HCEC 1CT (cell line): ENCODE results near the gene CDH23.

ENCODE experiments used
- DNase-seq: peaks from one replicate; pipeline ENCODE4 v3.0.0-alpha.2; 2017

The CDH23 gene

DNA sequence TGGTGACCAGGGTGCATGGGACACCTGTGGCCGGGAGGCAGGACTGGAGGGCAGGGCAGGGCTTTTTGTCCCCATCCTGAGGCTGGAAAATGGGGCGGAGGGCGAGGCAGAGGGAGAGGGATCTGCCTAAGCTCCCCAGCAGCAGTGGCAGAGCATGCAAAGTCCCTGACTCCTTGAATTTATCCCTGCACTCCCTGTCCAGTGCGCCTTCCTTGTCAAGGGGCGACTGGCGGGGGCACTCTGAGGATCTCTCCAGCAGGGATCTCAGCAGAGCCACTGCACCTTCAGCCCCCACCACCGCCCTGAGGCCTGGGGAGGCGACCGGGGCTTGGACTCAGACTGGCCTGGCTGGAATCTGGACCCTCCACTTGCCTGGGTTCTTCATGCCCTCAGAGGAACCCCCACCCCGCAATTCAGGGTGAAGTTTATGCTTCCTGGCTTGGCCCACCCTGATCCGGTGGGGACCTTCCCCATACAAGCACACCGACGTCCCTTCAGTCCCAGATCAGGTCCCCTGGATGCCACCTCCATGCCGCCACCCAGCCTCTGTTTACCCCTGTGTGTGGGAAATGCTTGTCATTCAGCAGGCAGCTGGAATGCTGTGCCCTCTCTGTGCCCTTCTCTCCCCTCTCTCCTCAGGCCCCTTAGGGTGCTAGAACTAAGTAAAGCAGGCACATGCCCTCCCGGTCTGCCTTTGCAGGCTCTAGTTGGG, 46.3 kb downstream of the CDH23 start:
- DNase-seq = no peak

DNA sequence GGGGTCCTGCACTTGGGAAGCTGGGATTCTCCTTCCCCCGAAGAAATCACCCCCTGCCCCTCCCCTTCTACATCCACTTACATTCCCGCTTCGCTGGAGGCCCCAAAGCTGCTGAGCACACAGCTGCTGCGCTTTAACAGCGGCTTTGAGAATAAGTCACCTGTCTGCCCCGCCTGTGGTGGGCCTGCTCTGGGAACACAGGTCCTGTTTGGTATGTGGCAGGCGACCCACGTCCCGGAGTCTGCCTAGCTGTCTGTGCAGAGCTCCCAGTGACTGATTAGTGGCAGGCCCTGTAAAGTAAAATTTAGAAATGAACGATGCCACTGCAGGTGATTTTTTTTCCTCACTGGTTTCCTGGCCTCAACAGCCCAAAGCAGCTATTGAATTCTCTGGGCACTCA, 47.0 kb downstream of the CDH23 start:
- no peak for DNase-seq

DNA sequence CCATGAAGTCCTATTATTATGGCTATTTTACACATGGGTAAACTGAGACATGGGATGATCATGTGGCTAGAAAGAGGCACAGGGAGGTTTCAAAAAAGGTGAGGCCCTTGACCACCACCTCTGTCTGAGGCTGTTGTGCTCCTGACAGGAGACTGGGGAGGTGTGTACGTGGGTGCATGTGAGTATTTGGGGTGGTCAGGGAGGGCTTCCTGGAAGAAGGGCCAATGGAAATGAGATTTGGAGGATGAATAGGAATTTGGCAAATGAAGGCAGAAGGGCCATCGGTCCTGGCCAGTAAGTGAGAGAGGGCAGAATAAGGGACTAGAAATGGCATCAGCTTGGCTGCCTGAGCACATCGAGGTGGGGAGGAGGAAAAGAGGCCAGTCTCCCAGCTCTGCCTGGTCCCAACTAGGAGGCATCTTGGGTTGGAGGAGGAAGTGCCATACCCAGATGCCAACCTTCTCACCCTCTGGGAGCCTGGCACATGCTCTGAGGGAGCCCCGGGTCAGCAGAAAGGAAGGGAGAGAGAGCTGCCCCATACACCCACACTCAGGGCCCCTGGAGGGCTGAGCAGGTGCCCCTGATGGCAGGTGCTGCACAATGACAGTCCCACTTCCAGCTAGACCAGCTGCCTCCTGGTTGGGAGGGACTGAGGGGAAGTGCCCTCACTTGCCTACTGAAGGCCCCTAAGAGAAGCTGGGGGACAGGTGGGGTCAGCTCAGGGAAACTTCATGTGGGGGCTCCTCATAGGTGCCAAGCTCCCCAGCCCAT, 47.7 kb downstream of the CDH23 start:
- no peak for DNase-seq

DNA sequence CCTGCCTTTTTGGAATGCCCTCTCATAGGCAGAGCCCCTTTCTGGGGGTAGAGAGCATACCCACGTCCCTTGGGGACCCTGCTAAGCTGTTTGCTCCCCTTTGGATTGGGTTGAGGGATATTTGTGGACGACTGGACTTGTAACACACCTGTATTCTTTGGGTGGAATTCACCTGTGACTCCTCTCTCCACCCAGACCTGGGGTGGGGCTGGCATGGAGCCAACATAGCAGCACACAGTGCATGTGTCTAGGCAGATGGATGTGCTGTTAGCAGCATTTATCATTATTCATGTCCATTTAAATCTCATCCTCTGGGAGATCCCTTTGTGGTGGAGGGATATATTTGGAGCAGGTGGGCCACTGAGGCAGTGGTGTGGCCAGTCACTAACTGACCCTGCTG, 51.0 kb downstream of the CDH23 start:
- DNase-seq = no peak

DNA sequence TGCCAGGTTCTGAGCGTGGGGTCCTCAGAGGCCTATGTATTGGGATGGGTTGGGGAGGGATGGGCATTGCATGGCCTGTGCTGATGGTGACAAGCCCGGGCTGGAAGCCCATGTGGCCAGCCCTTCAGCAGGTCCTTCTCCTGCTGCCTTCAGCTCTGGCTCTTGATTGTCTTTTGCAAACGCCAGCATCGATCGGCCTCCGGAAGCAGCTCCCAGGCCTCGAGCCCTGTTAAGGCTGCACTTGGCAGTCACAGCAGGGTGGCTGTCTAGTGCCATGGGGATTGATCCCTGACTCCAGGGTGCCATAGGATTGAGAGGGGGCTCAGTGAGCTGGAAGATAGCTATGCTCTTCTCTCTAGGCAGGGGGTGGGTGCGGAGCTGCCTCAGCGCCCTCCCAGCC, 51.4 kb downstream of the CDH23 start:
- DNase-seq = no peak

DNA sequence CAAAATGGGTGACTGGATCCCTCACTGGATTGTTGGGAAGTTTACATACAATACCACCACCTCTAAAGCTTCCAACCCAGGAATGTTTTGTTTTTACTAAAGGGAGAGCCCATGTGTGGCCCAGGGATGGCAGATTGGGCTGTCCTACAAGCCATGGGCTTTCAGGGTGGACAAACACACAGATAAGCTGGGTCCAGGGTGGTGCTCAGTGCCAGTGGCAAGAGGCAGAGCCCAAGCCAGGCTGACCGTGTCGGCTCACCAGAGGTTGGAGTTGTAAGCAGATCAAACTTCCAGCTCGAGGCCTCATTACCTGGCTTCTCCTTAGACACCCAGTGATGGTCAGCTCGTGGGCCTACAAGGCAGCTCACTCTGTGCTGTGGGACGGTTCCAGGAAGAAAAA, 52.3 kb downstream of the CDH23 start:
- no peak for DNase-seq

DNA sequence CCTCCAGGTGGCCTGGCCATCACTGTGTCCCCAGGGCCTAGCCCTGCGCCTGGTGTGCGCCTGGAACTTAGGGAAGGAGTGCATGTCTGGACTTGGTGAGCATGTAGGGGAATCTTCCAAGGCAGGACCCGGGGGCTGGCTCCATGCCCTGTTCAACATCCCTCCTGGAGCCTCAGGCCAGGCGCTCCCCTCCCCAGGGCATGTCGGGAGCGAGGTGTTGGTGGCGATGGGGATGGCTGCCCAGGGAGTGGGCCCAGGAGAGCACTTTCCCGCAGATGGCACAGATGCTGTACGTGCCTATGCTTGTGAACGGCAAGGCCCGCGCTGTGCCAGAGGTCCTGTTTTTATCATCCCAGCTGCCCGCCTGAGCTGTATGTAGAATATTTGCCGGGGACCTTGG, 55.0 kb downstream of the CDH23 start:
- DNase-seq = no peak

DNA sequence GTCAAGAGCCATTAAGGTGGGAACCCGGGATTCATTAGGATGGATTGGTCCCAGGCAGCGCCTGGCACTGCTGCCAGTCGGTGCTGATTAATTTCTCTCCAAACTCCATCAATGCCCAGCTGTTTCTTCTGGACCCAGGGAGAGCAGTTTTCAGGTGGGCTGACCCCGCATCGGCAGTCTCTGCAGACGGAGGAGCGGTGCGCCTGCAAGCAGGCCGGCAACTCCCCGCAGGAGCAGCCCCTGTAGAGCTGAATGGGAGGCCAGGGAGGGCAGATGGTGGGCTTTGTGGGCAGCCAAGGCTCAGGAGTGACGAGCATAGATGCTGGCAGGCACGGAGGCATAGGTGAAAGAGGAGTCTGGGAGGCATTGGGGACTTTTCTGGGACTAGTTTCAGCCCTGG, 56.5 kb downstream of the CDH23 start:
- no peak for DNase-seq

DNA sequence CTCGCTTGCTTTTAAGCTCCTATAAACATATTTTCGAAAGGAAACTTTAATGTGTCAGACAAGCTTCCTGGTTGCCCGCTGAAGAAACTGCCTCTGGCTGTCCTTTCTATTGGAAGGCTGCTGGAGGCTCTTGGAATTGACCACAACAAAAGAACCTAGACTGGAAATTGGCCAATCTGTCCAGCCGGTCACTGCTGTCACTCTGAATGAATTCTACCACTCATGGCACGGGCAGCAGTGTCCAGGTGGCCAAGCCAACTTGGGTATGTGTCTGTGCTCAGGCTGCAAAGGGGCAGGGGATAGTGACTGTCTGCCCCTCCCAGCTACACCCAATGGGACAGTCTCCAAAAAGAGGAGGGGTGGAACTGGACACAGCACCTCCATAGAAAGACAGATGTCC, 57.6 kb downstream of the CDH23 start:
- no peak for DNase-seq

DNA sequence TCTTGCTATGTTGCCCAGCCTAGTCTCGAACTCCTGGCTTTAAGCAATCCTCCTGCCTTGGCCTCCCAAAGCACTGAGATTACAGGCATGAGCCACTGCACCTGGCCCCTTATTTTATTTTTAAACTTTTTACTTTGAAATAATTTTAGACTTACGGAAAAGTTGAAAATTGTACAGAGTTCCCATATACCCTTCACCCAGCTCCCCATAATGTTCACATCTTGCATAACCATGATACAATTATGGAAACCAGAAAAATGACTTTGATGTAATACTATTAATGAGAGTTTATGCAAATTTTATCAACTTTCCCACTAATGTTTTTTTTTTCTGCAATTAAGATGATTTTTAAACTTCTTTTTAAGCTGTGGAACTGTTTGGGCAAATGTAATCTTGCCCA, 58.3 kb downstream of the CDH23 start:
- no peak for DNase-seq

DNA sequence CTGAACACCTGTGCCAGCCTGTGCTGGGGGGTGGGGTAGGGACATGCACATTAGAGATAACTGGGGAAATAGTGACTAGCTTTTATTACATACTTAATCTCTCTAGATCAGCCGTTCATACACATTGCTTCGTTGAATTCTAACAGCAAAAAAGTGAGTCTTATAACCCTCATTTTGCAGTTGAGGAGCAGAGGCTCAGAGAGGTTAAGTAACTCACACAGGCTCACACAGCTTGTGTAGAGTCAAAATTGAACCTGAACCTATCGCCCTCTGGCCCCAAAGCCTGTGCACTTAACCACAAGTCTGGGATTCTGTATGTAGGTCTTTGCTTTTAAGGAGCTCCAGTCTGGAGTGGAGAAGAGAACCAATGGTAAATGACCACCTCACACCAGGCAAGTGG, 59.9 kb downstream of the CDH23 start:
- no peak for DNase-seq

DNA sequence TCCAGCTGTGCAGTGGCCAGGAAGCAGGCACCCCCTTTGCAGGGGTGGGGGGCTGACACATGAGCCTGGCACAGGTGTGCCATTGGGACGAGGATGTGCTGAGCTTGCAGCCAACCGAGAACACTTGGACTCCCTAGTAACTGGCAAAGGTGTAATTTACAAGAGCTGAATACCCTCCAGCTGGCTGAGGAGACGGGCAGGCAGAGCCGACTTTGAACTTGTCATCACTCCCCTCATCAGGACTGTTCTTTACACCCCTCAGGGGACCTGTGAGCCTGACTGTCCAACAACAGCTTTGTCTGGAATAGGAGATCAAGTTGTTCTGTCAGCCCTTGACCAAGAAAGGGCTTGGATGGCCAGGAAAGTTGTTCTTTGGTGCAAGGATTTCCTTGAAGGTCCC, 61.2 kb downstream of the CDH23 start:
- no peak for DNase-seq

DNA sequence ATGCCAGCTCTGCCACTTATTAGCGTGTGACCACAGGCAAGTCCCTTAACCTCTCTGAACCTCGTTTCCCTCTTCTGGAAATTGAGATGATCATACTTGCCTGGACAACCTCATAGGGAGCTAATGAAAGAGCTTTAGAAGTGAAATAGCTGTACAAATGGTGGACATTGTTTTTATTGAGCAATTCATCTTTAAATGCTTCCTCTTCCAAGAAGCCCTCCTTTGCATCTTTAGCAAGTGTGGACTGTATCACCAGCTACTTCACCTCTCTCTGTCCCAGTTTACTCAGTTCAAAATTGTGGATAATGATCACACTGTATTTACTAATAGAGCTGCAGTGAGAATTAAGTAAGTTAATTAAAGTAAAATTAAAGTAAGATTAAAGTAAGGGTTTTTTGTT, 61.7 kb downstream of the CDH23 start:
- DNase-seq = no peak

DNA sequence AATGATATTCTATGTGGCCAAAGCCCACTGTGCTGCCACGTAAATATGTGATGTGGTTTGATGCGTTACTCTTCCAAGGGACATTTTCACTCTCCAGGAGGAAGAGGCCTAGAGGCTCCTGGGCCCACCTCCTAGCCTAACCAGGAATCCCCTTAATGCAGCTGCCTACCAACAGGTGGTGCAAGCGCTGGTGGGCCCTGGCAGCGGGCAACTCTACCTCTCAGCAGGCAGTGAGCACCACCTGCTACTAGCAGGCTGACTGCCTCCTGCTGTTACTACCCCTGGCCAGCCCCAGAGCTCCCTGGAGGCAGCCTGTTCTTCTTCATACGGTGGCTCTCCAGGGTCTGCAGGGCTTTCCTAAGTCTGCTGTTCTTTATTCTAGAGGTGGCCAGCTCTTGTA, 62.8 kb downstream of the CDH23 start:
- no peak for DNase-seq

DNA sequence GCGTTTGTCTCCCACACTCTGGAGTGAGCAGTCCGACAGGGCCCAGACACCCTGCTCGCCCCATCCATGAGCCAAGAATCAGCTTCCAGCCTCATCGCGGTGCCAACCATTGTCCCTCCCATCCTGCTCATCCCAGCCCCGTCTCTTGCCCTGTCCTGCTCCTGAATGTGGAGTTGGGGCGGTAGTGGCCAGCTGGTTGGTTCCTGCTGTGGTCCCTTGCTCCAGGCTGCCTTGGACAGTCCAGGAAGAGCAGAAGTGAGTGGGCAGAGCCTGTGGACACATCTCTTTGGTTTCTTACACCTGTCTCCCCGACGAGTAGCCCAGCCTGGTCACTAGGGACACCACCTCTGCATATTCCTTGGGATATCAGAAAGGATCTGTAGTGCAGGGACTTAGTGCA, 63.9 kb downstream of the CDH23 start:
- DNase-seq = no peak

DNA sequence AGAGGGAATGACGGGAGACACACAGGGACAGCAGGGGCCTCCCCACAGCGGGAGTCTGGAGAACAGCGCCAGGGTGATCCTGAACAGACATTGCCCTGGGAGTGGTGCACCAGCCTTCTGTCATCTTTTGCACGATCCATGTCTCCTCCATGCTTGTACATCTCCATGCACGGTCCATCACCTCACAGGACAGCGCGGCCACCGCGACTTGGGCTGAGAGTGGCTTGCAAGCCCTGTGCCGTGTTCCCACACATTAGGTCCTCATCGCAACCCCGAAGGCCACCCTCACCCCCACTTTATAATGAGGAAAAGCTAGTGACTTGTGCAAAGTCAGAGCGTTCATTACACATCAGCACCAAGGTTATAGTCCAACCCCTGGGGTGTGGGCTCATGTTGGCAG, 64.7 kb downstream of the CDH23 start:
- DNase-seq = no peak

DNA sequence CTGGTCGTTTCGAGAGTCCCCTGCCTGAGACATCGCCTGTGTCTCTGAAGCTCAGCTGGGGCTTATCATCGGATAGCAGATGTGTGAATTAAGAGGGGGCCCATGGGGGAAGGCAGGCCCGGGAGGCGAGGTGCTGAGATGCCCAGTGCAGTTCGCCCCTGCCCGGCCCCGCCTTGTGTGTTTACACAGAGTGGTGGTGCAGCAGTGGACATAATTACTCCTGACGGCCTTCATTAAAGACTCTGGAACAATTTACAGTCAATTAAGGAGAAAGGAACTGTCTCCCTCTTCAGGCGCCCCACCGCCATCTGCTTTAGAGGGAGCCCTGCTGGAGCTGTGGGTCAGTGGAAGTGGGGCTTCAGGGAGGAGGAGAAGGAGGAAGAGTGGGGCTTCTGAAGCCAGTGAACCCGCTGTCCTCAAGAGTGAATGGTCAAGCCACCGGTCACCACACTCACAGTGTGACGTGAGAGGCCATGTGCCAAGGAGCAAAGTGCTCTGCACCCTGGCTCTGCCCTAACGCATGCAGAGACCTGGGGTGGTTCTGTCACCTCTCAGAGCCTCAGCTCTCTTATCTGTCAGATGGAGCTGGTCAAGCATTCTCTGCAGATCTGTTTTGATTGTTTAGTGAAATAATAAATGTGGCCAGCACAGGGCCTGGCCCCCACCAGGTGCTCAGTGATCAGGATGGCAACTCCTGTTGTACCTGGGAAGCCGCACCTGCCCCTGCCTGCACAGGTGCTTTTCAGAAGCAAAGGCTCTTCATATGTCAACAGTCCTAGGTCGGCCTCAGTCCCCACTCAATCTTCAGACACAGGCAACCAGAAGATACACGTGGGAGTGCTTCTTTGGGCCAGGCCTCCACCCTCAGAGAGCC, 65.6 kb downstream of the CDH23 start:
- DNase-seq = no peak

DNA sequence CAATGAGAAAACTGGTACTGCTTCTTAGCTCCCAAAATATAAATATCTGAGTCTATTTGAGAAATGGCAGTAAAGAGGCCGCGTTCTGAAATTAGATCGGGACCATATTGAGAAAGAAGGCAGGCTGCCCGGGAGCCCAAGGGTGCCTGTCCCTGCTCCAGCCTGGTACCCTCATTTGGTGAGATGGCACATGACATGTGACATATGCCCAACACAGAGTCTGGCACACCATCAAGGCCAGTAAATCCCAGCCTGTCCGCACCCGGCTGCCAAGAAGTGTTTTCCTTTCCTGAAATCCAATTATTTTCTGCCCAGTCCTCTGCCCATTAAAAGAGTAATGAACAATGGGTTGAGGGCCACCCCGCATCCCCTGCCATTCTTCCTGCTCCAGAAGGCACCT, 66.4 kb downstream of the CDH23 start:
- DNase-seq = no peak

DNA sequence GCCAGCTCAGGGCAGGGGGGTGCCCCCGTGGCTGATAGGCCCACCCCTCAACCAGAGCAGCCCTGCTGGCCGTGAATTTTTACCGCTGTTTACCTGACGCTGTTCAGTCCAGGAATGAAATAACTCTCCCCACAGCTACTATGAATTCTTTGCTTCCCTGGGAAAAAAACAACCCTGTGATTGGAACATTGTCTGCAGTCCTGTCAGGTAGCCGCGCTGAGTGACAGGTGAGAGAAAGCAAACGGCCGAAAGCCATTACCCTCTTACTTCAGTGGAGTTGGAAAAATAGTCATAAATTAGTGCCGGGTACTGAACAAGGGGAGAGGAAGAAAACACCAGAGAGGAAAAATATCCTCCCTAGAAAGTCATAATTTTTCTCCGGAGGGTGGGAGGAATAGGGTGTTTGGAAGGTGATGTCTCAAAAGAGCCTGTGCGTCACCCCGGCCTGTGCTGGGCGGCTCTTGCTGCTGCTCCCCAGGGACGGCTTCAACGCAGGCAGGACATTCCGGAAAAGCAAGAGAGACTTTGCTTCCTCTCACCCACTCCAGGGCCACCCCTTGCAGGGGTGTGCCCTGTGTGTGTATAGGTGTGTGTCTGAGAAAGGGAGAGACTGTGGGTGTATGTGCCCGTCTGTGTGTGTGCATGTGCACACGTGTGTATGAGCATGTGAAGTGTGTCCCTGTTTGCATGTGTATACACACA, 69.0 kb downstream of the CDH23 start:
- no peak for DNase-seq

DNA sequence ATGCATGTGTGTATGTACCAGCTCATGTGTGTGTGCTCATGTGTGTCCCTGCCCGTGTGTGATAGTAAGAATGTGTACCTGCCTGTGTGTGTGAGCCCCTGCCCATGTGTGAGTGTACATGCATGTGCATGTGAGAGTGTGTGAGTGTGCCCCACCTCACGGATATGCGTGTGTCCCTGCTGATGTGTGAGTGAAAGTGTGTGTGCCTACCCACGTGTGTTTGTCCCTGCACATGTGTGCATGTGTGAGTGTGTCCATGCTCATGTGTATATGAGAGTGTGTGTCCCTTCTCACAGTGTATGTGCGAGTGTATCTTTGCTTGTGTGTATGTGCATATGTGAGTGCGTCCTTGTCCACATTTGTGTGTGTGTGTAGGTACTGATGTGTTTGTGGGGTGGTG, 69.6 kb downstream of the CDH23 start:
- no peak for DNase-seq

DNA sequence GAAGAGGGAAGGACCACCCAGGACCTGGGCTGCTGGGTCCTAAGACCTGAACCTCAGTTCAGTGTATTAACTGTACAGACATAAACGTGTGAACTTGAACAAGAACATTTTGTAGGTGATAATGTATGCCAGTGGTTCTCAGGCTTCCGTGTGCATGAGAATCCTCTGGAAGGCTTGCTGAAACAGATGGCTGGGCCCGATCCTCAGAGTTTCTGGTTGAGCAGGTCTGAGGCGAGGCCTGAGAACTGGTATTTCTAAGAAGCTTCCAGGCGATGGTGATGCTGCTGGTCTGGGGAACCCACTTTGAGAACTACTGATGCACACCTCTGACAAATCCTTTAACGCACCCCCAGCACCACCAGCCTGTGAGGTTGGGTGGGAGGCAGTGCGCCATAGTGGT, 70.4 kb downstream of the CDH23 start:
- DNase-seq = no peak

DNA sequence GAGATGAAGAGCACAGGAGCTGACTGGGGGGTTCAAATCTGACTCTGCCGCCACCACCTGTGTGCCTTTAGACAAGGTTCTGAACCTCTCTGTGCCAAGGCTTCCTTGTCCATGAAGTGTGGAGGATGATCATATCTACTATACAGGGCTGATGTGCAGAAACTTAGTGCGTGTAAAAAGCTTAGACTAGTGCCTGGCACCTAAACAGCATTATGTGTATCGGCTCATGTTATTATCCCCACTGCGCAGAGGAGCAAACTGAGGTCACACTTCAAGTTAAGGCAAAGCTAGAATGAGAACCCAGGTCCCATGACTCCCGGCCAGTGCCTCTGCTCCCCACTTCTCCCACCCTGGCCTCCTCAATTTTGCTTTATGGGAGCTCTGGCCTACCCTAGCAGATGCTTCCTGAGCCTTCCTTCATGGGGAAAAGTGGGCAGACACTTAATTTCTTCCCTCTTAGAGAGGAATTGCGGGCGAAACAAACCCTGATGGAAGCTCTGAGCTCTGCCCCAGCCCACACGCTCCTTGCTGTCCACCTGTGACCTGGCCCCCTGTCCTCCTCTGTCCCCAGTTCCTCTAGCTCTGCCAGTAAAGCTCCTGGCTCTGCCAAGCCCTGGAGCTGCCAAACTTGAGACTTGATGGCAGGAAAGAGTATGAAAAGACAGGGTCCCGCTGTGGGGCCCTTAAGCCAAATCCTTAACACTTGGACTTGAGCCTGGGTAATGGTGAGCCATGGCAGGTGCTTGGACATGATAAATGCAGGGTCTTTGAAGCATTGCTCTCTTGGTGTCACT, 71.0 kb downstream of the CDH23 start:
- DNase-seq = no peak
